ENCODE measurements around the gene TTLL7. TPM values are rescaled to one million over a fixed set of nuclear protein-coding genes. Genes with fewer than 3 reads are reported as not detected.

TTLL7 gene
- total and polyA plus RNA-seq, 9 of the 15 experiments (the other 6 are each of a cell fraction or from before 2014, with no cell fraction given): 0.63 to 2.6 (median 1.7) TPM

GRCh38 chr1:83818916-83819315, 180.0 kb downstream of the TTLL7 start (continued):
- TF ChIP-seq ZBTB40 (IDR thresholded peaks at IDR 0.05): no peak
- TF ChIP-seq ZBTB40 (CRISPR knock-in tag; IDR thresholded peaks at IDR 0.05): no peak
- peak; percentile 40; the same call in 1 of the 2 replicates for TF ChIP-seq ZNF79 (CRISPR knock-in tag; IDR thresholded peaks at IDR 0.05; ENCODE audit: low read depth)
- 0 out of 2 replicates have a peak, but pooled peaks have one; percentile 36 for TF ChIP-seq BACH1 (tag; IDR thresholded peaks at IDR 0.05)
- TF ChIP-seq RFX1 (IDR thresholded peaks at IDR 0.05): peak; percentile 67
- TF ChIP-seq GABPA (tag; conservative IDR thresholded peaks at IDR 0.05; ENCODE audit: low read depth): 0 out of 2 replicates have a peak, but pooled peaks have one; percentile 20
- peak; percentile 97 for TF ChIP-seq FOXJ2 (tag; IDR thresholded peaks at IDR 0.05)
- TF ChIP-seq DACH1 (IDR thresholded peaks at IDR 0.05; ENCODE audit: partially characterized antibody): no peak
- no peak for TF ChIP-seq TSC22D4 (tag; IDR thresholded peaks at IDR 0.05)
- 0 out of 2 replicates have a peak, but pooled peaks have one; percentile 19 for TF ChIP-seq ZNF766 (CRISPR knock-in tag; conservative IDR thresholded peaks at IDR 0.05)
- no peak for TF ChIP-seq HEY1 (CRISPR knock-in tag; IDR thresholded peaks at IDR 0.05; ENCODE audit: borderline replicate concordance)
- TF ChIP-seq U2AF1 (optimal IDR thresholded peaks at IDR 0.05; ENCODE audit: low read depth, low read length): no peak
- no peak for TF ChIP-seq E2F1 (CRISPR knock-in tag; IDR thresholded peaks at IDR 0.05)
